GM23338 (cell line): ENCODE data around the gene ZNF681. TPM values are rescaled to one million over a fixed set of nuclear protein-coding genes. Genes with fewer than 3 reads are reported as not detected.

Experiments
- ATAC-seq: fragments of 200-7000 bp; cut with Tn5 transposase; 3 replicates; pipeline ENCODE4 v1.9.1; 2020
- DNase-seq: peaks from one replicate; pipeline ENCODE4 v3.0.0-alpha.2; 2015; ENCODE audit warnings: low spot score
- H2AFZ ChIP-seq: fragments of 200-600 bp; sonication (generic); 2 replicates; pipeline ENCODE4 v1.8.0; 2016; ENCODE audit warnings: antibody characterized with exemption, mild to moderate bottlenecking, moderate library complexity
- H3F3A ChIP-seq: fragments of 200-600 bp; sonication (generic); replicated peaks from 2 replicates; pipeline ENCODE4 v1.8.0; 2017; ENCODE audit warnings: antibody characterized with exemption, mixed run types, low read depth
- H3K27ac ChIP-seq: fragments of 200-600 bp; sonication (generic); 2 replicates; pipeline ENCODE4 v1.6.1; 2016; ENCODE audit warnings: low read depth
- H3K27me3 ChIP-seq: fragments of 200-600 bp; sonication (generic); 2 replicates; pipeline ENCODE4 v1.8.0; 2016; ENCODE audit warnings: mild to moderate bottlenecking, mixed run types, moderate library complexity; ENCODE audit not compliant: insufficient read depth
- H3K36me3 ChIP-seq: fragments of 200-600 bp; sonication (generic); 2 replicates; pipeline ENCODE4 v1.8.0; 2016; ENCODE audit warnings: mild to moderate bottlenecking; ENCODE audit not compliant: insufficient read depth
- H3K4me1 ChIP-seq: fragments of 200-600 bp; sonication (generic); 2 replicates; pipeline ENCODE4 v1.8.0; 2016; ENCODE audit warnings: mild to moderate bottlenecking, moderate library complexity; ENCODE audit not compliant: insufficient read depth
- H3K4me2 ChIP-seq: fragments of 200-600 bp; sonication (generic); 2 replicates; pipeline ENCODE4 v1.7.1; 2017; ENCODE audit warnings: mixed run types
- H3K4me3 ChIP-seq: fragments of 200-600 bp; sonication (generic); 2 replicates; pipeline ENCODE4 v1.6.1; 2016; ENCODE audit warnings: mixed run types
- H3K79me2 ChIP-seq: fragments of 200-600 bp; sonication (generic); replicated peaks from 2 replicates; pipeline ENCODE4 v1.8.0; 2017; ENCODE audit warnings: mild to moderate bottlenecking; ENCODE audit not compliant: insufficient read depth
- H3K9me2 ChIP-seq: fragments of 200-600 bp; sonication (generic); 2 replicates; pipeline ENCODE4 v1.8.0; 2017; ENCODE audit not compliant: insufficient read depth
- H4K20me1 ChIP-seq: fragments of 200-600 bp; sonication (generic); replicated peaks from 2 replicates; pipeline ENCODE4 v1.8.0; 2017; ENCODE audit warnings: mild to moderate bottlenecking; ENCODE audit not compliant: insufficient read depth
- H3K27ac Mint-ChIP-seq: 2 replicates; pipeline ENCODE4 v1.8.0; 2020; ENCODE audit warnings: inconsistent platforms, mild to moderate bottlenecking, moderate library complexity, mixed read lengths
- H3K27me3 Mint-ChIP-seq: 3 replicates; pipeline ENCODE4 v1.8.0; 2022; ENCODE audit warnings: low read depth, mild to moderate bottlenecking, moderate library complexity, mixed read lengths, inconsistent platforms; ENCODE audit not compliant: insufficient read depth, poor library complexity
- H3K36me3 Mint-ChIP-seq: 3 replicates; pipeline ENCODE4 v1.8.0; 2021; ENCODE audit warnings: low read depth, mild to moderate bottlenecking, inconsistent platforms, moderate library complexity, mixed read lengths
- H3K4me1 Mint-ChIP-seq: 3 replicates; pipeline ENCODE4 v1.8.0; 2020; ENCODE audit warnings: mild to moderate bottlenecking, inconsistent platforms, mixed read lengths
- H3K4me3 Mint-ChIP-seq: 3 replicates; pipeline ENCODE4 v1.8.0; 2021; ENCODE audit warnings: moderate library complexity, mild to moderate bottlenecking, inconsistent platforms, mixed read lengths
- H3K9me3 Mint-ChIP-seq: 3 replicates; pipeline ENCODE4 v1.8.0; 2020; ENCODE audit warnings: moderate library complexity, mild to moderate bottlenecking, inconsistent platforms, mixed read lengths
- CREB1 ChIP-seq: fragments of 250-450 bp; sonication (Bioruptor Pico); IDR thresholded peaks from 2 replicates; pipeline ENCODE4 v1.5.0; 2020; ENCODE audit warnings: low read depth, mild to moderate bottlenecking, moderate library complexity
- CTCF ChIP-seq, 2 experiments: fragments of 200-600 bp in 1 of 2; sonication (generic) in 1 of 2; conservative IDR thresholded peaks; 2 replicates each; pipeline versions ENCODE4 v1.5.1 to v1.6.1; 2016 to 2017; ENCODE audit warnings: antibody characterized with exemption in 2 of 2, low read depth in 2 of 2, mild to moderate bottlenecking in 2 of 2, moderate library complexity in 1 of 2
- POLR2AphosphoS5 ChIP-seq: IDR thresholded peaks from 2 replicates; pipeline ENCODE4 v1.6.1; 2016; ENCODE audit warnings: antibody characterized with exemption, low read depth
- STAT1 ChIP-seq: IDR thresholded peaks from one replicate; pipeline ENCODE4 v1.6.1; 2016; ENCODE audit warnings: antibody characterized with exemption; ENCODE audit not compliant: unreplicated experiment
- ZNF114 ChIP-seq: fragments of 250-450 bp; sonication (Bioruptor Pico); IDR thresholded peaks from 2 replicates; pipeline ENCODE4 v1.5.0; 2020; ENCODE audit warnings: mild to moderate bottlenecking, moderate library complexity
- ZNF331 ChIP-seq: fragments of 250-450 bp; sonication (Bioruptor Pico); IDR thresholded peaks from 2 replicates; pipeline ENCODE4 v1.5.0; 2020; ENCODE audit warnings: low read depth, mild to moderate bottlenecking, moderate library complexity
- polyA plus RNA-seq: library from polyadenylated mRNA; unstranded; fragments of >200 nt; fragmentation: Nextera tagmentation; extraction: Ambion mirVana; gene quantifications from 2 replicates; pipeline ENCODE4 v1.2.1, GENCODE V29; 2016
- total RNA-seq: library from RNA; depleted of rRNA; stranded (reverse); fragments of >200 nt; shearing (Covaris generic); gene quantifications from 2 replicates; pipeline ENCODE4 v1.2.3, GENCODE V29; 2014
- TF ChIP-seq, protein P1 (sequence below): IDR thresholded peaks from one replicate; pipeline ENCODE4 v1.6.1; 2018; ENCODE audit warnings: antibody characterized with exemption; ENCODE audit not compliant: unreplicated experiment
- TF ChIP-seq, protein P2 (sequence below): fragments of 250-450 bp; sonication (Bioruptor Pico); IDR thresholded peaks from 2 replicates; pipeline ENCODE4 v1.5.0; 2020; ENCODE audit warnings: mild to moderate bottlenecking, moderate library complexity

The ZNF681 gene
- total and polyA plus RNA-seq, 2 experiments from 2014 or later = 9.4 to 25.1 TPM

GRCh38 chr19:23789246-23789645 is 30.6 kb upstream of the ZNF681 start:
- Histone ChIP-seq H3K36me3 (peaks cover 9% of the 10 kb centered on the region; the same call in 1 of the 2 replicates), H3K27me3 (no peaks in the 10 kb centered on the region), H3K4me1 (no peaks in the 10 kb centered on the region), H4K20me1 (peaks cover 56% of the 10 kb centered on the region), H3K4me3 (no peak overlapping the region), H3K4me2 (no peak overlapping the region), H3K9me2 (no peaks in the 10 kb centered on the region), H3K27ac (peak overlapping the region; percentile 15; the same call in 1 of the 2 replicates), H3K79me2 (peaks cover 93% of the 10 kb centered on the region), H3F3A (no peaks in the 10 kb centered on the region), H2AFZ (no peak overlapping the region)
- Mint-ChIP-seq H3K4me1 (peaks cover under 1% of the 10 kb centered on the region; the same call in 1 of the 3 replicates), H3K36me3 (peaks cover 54% of the 10 kb centered on the region), H3K9me3 (no peaks in the 10 kb centered on the region; the same call in 2 of the 3 replicates), H3K27me3 (no peaks in the 10 kb centered on the region), H3K4me3 (no peak overlapping the region), H3K27ac (no peak overlapping the region)
- TF ChIP-seq, protein P1, sequence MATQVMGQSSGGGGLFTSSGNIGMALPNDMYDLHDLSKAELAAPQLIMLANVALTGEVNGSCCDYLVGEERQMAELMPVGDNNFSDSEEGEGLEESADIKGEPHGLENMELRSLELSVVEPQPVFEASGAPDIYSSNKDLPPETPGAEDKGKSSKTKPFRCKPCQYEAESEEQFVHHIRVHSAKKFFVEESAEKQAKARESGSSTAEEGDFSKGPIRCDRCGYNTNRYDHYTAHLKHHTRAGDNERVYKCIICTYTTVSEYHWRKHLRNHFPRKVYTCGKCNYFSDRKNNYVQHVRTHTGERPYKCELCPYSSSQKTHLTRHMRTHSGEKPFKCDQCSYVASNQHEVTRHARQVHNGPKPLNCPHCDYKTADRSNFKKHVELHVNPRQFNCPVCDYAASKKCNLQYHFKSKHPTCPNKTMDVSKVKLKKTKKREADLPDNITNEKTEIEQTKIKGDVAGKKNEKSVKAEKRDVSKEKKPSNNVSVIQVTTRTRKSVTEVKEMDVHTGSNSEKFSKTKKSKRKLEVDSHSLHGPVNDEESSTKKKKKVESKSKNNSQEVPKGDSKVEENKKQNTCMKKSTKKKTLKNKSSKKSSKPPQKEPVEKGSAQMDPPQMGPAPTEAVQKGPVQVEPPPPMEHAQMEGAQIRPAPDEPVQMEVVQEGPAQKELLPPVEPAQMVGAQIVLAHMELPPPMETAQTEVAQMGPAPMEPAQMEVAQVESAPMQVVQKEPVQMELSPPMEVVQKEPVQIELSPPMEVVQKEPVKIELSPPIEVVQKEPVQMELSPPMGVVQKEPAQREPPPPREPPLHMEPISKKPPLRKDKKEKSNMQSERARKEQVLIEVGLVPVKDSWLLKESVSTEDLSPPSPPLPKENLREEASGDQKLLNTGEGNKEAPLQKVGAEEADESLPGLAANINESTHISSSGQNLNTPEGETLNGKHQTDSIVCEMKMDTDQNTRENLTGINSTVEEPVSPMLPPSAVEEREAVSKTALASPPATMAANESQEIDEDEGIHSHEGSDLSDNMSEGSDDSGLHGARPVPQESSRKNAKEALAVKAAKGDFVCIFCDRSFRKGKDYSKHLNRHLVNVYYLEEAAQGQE = no peak
- TF ChIP-seq POLR2AphosphoS5 (no peak), ZNF114 (CRISPR knock-in tag) (no peak), CTCF (conservative IDR thresholded peaks at IDR 0.05; ENCODE audit: low read depth in 2 of 2) (no peak), STAT1 (no peak), ZNF331 (CRISPR knock-in tag) (no peak), CREB1 (CRISPR knock-in tag) (no peak)
- TF ChIP-seq, protein P2, sequence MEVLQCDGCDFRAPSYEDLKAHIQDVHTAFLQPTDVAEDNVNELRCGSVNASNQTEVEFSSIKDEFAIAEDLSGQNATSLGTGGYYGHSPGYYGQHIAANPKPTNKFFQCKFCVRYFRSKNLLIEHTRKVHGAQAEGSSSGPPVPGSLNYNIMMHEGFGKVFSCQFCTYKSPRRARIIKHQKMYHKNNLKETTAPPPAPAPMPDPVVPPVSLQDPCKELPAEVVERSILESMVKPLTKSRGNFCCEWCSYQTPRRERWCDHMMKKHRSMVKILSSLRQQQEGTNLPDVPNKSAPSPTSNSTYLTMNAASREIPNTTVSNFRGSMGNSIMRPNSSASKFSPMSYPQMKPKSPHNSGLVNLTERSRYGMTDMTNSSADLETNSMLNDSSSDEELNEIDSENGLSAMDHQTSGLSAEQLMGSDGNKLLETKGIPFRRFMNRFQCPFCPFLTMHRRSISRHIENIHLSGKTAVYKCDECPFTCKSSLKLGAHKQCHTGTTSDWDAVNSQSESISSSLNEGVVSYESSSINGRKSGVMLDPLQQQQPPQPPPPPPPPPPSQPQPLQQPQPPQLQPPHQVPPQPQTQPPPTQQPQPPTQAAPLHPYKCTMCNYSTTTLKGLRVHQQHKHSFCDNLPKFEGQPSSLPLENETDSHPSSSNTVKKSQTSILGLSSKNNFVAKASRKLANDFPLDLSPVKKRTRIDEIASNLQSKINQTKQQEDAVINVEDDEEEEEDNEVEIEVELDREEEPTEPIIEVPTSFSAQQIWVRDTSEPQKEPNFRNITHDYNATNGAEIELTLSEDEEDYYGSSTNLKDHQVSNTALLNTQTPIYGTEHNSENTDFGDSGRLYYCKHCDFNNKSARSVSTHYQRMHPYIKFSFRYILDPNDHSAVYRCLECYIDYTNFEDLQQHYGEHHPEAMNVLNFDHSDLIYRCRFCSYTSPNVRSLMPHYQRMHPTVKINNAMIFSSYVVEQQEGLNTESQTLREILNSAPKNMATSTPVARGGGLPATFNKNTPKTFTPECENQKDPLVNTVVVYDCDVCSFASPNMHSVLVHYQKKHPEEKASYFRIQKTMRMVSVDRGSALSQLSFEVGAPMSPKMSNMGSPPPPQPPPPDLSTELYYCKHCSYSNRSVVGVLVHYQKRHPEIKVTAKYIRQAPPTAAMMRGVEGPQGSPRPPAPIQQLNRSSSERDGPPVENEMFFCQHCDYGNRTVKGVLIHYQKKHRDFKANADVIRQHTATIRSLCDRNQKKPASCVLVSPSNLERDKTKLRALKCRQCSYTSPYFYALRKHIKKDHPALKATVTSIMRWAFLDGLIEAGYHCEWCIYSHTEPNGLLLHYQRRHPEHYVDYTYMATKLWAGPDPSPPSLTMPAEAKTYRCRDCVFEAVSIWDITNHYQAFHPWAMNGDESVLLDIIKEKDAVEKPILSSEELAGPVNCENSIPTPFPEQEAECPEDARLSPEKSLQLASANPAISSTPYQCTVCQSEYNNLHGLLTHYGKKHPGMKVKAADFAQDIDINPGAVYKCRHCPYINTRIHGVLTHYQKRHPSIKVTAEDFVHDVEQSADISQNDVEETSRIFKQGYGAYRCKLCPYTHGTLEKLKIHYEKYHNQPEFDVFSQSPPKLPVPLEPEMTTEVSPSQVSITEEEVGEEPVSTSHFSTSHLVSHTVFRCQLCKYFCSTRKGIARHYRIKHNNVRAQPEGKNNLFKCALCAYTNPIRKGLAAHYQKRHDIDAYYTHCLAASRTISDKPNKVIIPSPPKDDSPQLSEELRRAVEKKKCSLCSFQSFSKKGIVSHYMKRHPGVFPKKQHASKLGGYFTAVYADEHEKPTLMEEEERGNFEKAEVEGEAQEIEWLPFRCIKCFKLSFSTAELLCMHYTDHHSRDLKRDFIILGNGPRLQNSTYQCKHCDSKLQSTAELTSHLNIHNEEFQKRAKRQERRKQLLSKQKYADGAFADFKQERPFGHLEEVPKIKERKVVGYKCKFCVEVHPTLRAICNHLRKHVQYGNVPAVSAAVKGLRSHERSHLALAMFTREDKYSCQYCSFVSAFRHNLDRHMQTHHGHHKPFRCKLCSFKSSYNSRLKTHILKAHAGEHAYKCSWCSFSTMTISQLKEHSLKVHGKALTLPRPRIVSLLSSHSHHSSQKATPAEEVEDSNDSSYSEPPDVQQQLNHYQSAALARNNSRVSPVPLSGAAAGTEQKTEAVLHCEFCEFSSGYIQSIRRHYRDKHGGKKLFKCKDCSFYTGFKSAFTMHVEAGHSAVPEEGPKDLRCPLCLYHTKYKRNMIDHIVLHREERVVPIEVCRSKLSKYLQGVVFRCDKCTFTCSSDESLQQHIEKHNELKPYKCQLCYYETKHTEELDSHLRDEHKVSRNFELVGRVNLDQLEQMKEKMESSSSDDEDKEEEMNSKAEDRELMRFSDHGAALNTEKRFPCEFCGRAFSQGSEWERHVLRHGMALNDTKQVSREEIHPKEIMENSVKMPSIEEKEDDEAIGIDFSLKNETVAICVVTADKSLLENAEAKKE (CRISPR knock-in tag) = no peak
- DNase-seq (no peak), ATAC-seq (no peak)
